K562 (cell line): Measurements from ENCODE around the gene DNAH1. TPM values are rescaled to one million over a fixed set of nuclear protein-coding genes. Genes with fewer than 3 reads are reported as not detected.
A peak's percentile ranks its signal among the peaks of the same experiment; 100 is the strongest.

Experiments used
- ADNP ChIP-seq: fragments of 200-800 bp; sonication (Bioruptor generic); IDR thresholded peaks from 2 replicates; pipeline ENCODE4 v1.6.1; 2016; ENCODE audit warnings: missing genetic modification characterization, missing compliant biosample characterization
- ATF2 ChIP-seq: sonication (generic); formaldehyde crosslinking; IDR thresholded peaks from 2 replicates; pipeline ENCODE4 v1.8.1; 2022; ENCODE audit warnings: missing genetic modification reagents
- CBX1 ChIP-seq: sonication (generic); IDR thresholded peaks from 2 replicates; pipeline ENCODE4 v1.6.1; 2016; ENCODE audit warnings: antibody characterized with exemption, low read depth, mild to moderate bottlenecking
- E2F1 ChIP-seq: sonication (generic); formaldehyde crosslinking; IDR thresholded peaks from 2 replicates; pipeline ENCODE4 v1.8.1; 2023; ENCODE audit warnings: mild to moderate bottlenecking, missing genetic modification reagents, moderate library complexity
- EP400 ChIP-seq: fragments of 450-650 bp; IDR thresholded peaks from 2 replicates; pipeline ENCODE4 v1.6.1; 2017; ENCODE audit warnings: antibody characterized with exemption, mild to moderate bottlenecking, moderate library complexity
- HDAC1 ChIP-seq, 2 experiments: fragments of 450-650 bp; IDR thresholded peaks; 2 replicates each; pipeline ENCODE4 v1.6.1; 2016 to 2017; ENCODE audit warnings: inconsistent platforms in 1 of 2, mild to moderate bottlenecking in 1 of 2, moderate library complexity in 1 of 2
- HDGF ChIP-seq: fragments of 450-650 bp; IDR thresholded peaks from 2 replicates; pipeline ENCODE4 v1.6.1; 2016
- JUN ChIP-seq, 2 experiments: sonication (generic) in 1 of 2; formaldehyde crosslinking in 1 of 2; IDR thresholded peaks; 2 replicates each; pipeline versions ENCODE4 v1.6.1 to v1.8.0; 2012 to 2022; ENCODE audit warnings: borderline replicate concordance in 2 of 2, mild to moderate bottlenecking in 2 of 2, improper control_type of control experiment in 1 of 2, low read depth in 1 of 2, low read length in 1 of 2, missing genetic modification reagents in 1 of 2
- MEF2A ChIP-seq: IDR thresholded peaks from 2 replicates; pipeline ENCODE4 v1.6.1; 2011; ENCODE audit warnings: low read depth, mild to moderate bottlenecking, low read length, moderate library complexity; ENCODE audit not compliant: control insufficient read depth
- MITF ChIP-seq: IDR thresholded peaks from 2 replicates; pipeline ENCODE4 v1.6.1; 2014; ENCODE audit warnings: antibody characterized with exemption
- MYNN ChIP-seq, 2 experiments: sonication (generic); formaldehyde crosslinking in 1 of 2; IDR thresholded peaks; 2 replicates each; pipeline versions ENCODE4 v1.5.0 to v1.6.1; 2016 to 2020; ENCODE audit warnings: antibody characterized with exemption in 1 of 2, missing genetic modification reagents in 1 of 2
- NR2F6 ChIP-seq: fragments of 450-650 bp; formaldehyde crosslinking; IDR thresholded peaks from 2 replicates; pipeline ENCODE4 v1.4.0; 2020; ENCODE audit warnings: mild to moderate bottlenecking
- POLR2G ChIP-seq: fragments of 200-400 bp; formaldehyde crosslinking; IDR thresholded peaks from 2 replicates; pipeline ENCODE4 v1.6.1; 2017; ENCODE audit warnings: low read depth, mild to moderate bottlenecking, antibody characterized with exemption, low read length, moderate library complexity
- PRMT5 ChIP-seq: sonication (generic); formaldehyde crosslinking; IDR thresholded peaks from 2 replicates; pipeline ENCODE4 v1.5.0; 2020; ENCODE audit warnings: missing genetic modification reagents
- RB1 ChIP-seq: fragments of 450-650 bp; IDR thresholded peaks from 2 replicates; pipeline ENCODE4 v1.6.1; 2017; ENCODE audit warnings: low read depth, mild to moderate bottlenecking
- STAT5A ChIP-seq: IDR thresholded peaks from 2 replicates; pipeline ENCODE4 v1.6.1; 2012; ENCODE audit warnings: low read length, inconsistent platforms, borderline replicate concordance
- STAT5B ChIP-seq: fragments of 250-450 bp; sonication (Bioruptor Pico); IDR thresholded peaks from 2 replicates; pipeline ENCODE4 v1.8.0; 2021; ENCODE audit warnings: mild to moderate bottlenecking, inconsistent platforms
- TAL1 ChIP-seq: fragments of 450-650 bp; IDR thresholded peaks from 2 replicates; pipeline ENCODE4 v1.6.1; 2016; ENCODE audit warnings: mild to moderate bottlenecking
- YBX1 ChIP-seq: fragments of 450-650 bp; IDR thresholded peaks from 2 replicates; pipeline ENCODE4 v1.7.1; 2016; ENCODE audit warnings: mild to moderate bottlenecking
- ZFPM2 ChIP-seq: fragments of 250-450 bp; sonication (Bioruptor Pico); IDR thresholded peaks from 2 replicates; pipeline ENCODE4 v1.5.1; 2022; ENCODE audit warnings: mild to moderate bottlenecking
- ZKSCAN1 ChIP-seq: fragments of 150-350 bp; IDR thresholded peaks from 2 replicates; pipeline ENCODE4 v1.6.1; 2016; ENCODE audit warnings: low read depth, low read length
- ZNF174 ChIP-seq: fragments of 250-450 bp; sonication (Bioruptor Pico); IDR thresholded peaks from 2 replicates; pipeline ENCODE4 v1.4.0; 2020; ENCODE audit warnings: mild to moderate bottlenecking
- ZNF584 ChIP-seq: fragments of 200-800 bp; sonication (Bioruptor generic); IDR thresholded peaks from 2 replicates; pipeline ENCODE4 v1.6.1; 2016; ENCODE audit warnings: low read depth, mild to moderate bottlenecking, missing genetic modification characterization, missing compliant biosample characterization
- ZNF644 ChIP-seq: fragments of 200-800 bp; sonication (Bioruptor generic); IDR thresholded peaks from 2 replicates; pipeline ENCODE4 v1.6.1; 2016; ENCODE audit warnings: low read depth, missing genetic modification characterization, missing compliant biosample characterization
- polyA plus RNA-seq, 8 experiments: library from polyadenylated mRNA; depleted of rRNA in 4 of 8; stranded (reverse) in 5 of 8; unstranded in 3 of 8; fragments of >200 nt; fragmentation: Nextera tagmentation in 2 of 8; fragmentation: Illumina TruSeq in 1 of 8; extraction: Ambion mirVana in 2 of 8; extraction: Trizol in 1 of 8; gene quantifications; 2 replicates each; pipeline versions ENCODE4 v1.2.1 to v1.2.3, GENCODE V29; 2011 to 2014; ENCODE audit warnings: inconsistent platforms in 1 of 8, missing spikeins in 1 of 8
- total RNA-seq, 7 experiments: library from RNA; depleted of rRNA in 6 of 7; stranded (reverse); fragments of >200 nt in 6 of 7; fragmentation: Illumina TruSeq in 2 of 7; extraction: Trizol in 2 of 7; gene quantifications; 2 replicates each; pipeline versions ENCODE4 v1.2.1 to v1.2.3, GENCODE V29; 2011 to 2021; ENCODE audit warnings: low replicate concordance in 1 of 7

DNAH1 gene
- total and polyA plus RNA-seq, 9 of the 15 experiments (the other 6 are each of a cell fraction or from before 2014, with no cell fraction given), result 0.04 to 0.84 (median 0.50) TPM

GRCh38 chr3:52299879-52300611 lies 16.1 kb upstream of the DNAH1 start (continued):
- TF ChIP-seq JUN (IDR thresholded peaks at IDR 0.05; ENCODE audit: borderline replicate concordance, low read depth, low read length) (peak; percentile 36; the same call in 1 of the 2 replicates), JUN (CRISPR knock-in tag; IDR thresholded peaks at IDR 0.05; ENCODE audit: borderline replicate concordance) (no peak), MITF (peak; percentile 95), CBX1 (no peak), RB1 (0 out of 2 replicates have a peak, but pooled peaks have one; percentile 39), E2F1 (no peak), ZFPM2 (no peak), PRMT5 (CRISPR knock-in tag) (no peak), POLR2G (peak; percentile 41; the same call in 1 of the 2 replicates), ZNF174 (no peak), EP400 (peak; percentile 45; the same call in 1 of the 2 replicates), ZKSCAN1 (0 out of 2 replicates have a peak, but pooled peaks have one; percentile 27), NR2F6 (CRISPR knock-in tag) (no peak), ATF2 (CRISPR knock-in tag) (no peak), HDGF (no peak), MYNN (IDR thresholded peaks at IDR 0.05) (peak; percentile 82), MYNN (CRISPR knock-in tag; IDR thresholded peaks at IDR 0.05) (no peak), STAT5B (CRISPR knock-in tag) (no peak), TAL1 (peak; percentile 73), HDAC1 (IDR thresholded peaks at IDR 0.05) (peak; percentile 42 to 58; a peak in 3 of 4 replicates), MEF2A (no peak), ZNF644 (tag) (no peak), ZNF584 (no peak; the same call in 1 of the 2 replicates), YBX1 (no peak), ADNP (tag) (no peak), STAT5A (no peak; the same call in 1 of the 2 replicates)
